ENCODE results near the gene SLC35G6. TPM values are rescaled to one million over a fixed set of nuclear protein-coding genes. Genes with fewer than 3 reads are reported as not detected.

Gene SLC35G6
- total RNA-seq, 1 donor from 2014 or later: not detected

DNA sequence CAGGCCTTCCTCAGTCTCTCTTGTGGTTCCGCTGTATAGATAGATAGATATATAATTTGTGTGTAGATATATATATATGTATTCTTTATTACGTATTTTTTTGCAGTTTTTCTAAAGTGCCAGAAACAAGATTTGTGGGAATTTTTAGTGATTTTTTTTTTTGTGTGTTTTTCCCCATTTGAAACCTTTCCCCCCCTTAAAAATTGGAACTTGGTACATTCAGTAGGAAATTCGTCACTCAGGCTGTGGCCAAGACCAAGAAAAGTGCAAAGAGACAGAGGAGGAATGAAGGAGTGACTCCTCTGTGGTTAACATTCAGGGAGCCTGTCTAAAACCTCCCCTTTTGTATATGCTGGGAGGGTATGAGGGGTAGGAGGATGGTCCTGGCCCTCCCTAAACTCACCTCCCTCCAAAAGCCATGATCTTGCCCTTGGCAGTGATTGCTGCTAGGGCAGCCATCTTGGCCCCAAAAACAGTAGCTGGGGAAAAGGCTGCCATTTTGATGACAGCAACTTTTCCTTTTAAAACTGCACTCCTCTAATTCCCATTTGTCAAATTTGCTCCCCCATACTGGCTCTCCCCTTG is 21.2 kb upstream of the SLC35G6 start:
- no peak overlapping the region for H3K27ac ChIP-seq (ENCODE audit: low read depth, low read length)
- peaks cover 4 to 13% (median 7%) of the 10 kb centered on the region in 3 donors for H3K4me1 ChIP-seq (ENCODE audit: control insufficient read depth in 3 of 3, insufficient read depth in 3 of 3, low read length in 3 of 3)
- H3K36me3 ChIP-seq (ENCODE audit: control insufficient read depth in 3 of 3, insufficient read depth in 3 of 3, low read length in 3 of 3): peaks cover 25 to 29% (median 29%) of the 10 kb centered on the region in 3 donors

GRCh38 chr17:7460850-7461660 is 20.2 kb upstream of the SLC35G6 start:
- H3K36me3 ChIP-seq (ENCODE audit: control insufficient read depth in 3 of 3, insufficient read depth in 3 of 3, low read length in 3 of 3): peaks cover 28 to 31% (median 28%) of the 10 kb centered on the region in 3 donors
- peaks cover 5 to 11% (median 5%) of the 10 kb centered on the region in 3 donors for H3K4me1 ChIP-seq (ENCODE audit: control insufficient read depth in 3 of 3, insufficient read depth in 3 of 3, low read length in 3 of 3)
- H3K9ac ChIP-seq (ENCODE audit: low read depth in 1 of 3, low read length in 3 of 3): no peak overlapping the region
- no peak overlapping the region for H3K27ac ChIP-seq (ENCODE audit: low read depth, low read length)
- no peak overlapping the region for H3K4me3 ChIP-seq (ENCODE audit: low read length in 3 of 3)
- no peaks in the 10 kb centered on the region for H3K9me3 ChIP-seq (ENCODE audit: control insufficient read depth in 3 of 3, low read length in 3 of 3)
- H3K27me3 ChIP-seq (ENCODE audit: control insufficient read depth in 3 of 3, insufficient read depth in 3 of 3, low read length in 3 of 3): no peaks in the 10 kb centered on the region

More for the DNA sequence above, 21.2 kb upstream of the SLC35G6 start:
- Histone ChIP-seq H3K9me3 (ENCODE audit: control insufficient read depth in 3 of 3, low read length in 3 of 3) (no peaks in the 10 kb centered on the region), H3K27me3 (ENCODE audit: control insufficient read depth in 3 of 3, insufficient read depth in 3 of 3, low read length in 3 of 3) (no peaks in the 10 kb centered on the region), H3K9ac (ENCODE audit: low read depth in 1 of 3, low read length in 3 of 3) (no peak overlapping the region), H3K4me3 (ENCODE audit: low read length in 3 of 3) (no peak overlapping the region)

- peaks cover 23 to 28% (median 26%) of the 10 kb centered on the region in 3 donors for H3K36me3 ChIP-seq (ENCODE audit: control insufficient read depth in 3 of 3, insufficient read depth in 3 of 3, low read length in 3 of 3)
- H3K4me3 ChIP-seq (ENCODE audit: low read length in 3 of 3): no peak overlapping the region
- H3K27ac ChIP-seq (ENCODE audit: low read depth, low read length): no peak overlapping the region
- no peak overlapping the region for H3K9ac ChIP-seq (ENCODE audit: low read depth in 1 of 3, low read length in 3 of 3)
- peaks cover 17 to 21% (median 21%) of the 10 kb centered on the region in 3 donors for H3K4me1 ChIP-seq (ENCODE audit: control insufficient read depth in 3 of 3, insufficient read depth in 3 of 3, low read length in 3 of 3)
- H3K27me3 ChIP-seq (ENCODE audit: control insufficient read depth in 3 of 3, insufficient read depth in 3 of 3, low read length in 3 of 3): no peaks in the 10 kb centered on the region
- H3K9me3 ChIP-seq (ENCODE audit: control insufficient read depth in 3 of 3, low read length in 3 of 3): no peaks in the 10 kb centered on the region
Measured at GRCh38 chr17:7462474-7463371, 18.5 kb upstream of the SLC35G6 start.

GRCh38 chr17:7463372-7463846 is 17.8 kb upstream of the SLC35G6 start:
- H3K9me3 ChIP-seq (ENCODE audit: control insufficient read depth in 3 of 3, low read length in 3 of 3): no peaks in the 10 kb centered on the region
- no peak overlapping the region for H3K27ac ChIP-seq (ENCODE audit: low read depth, low read length)
- H3K4me3 ChIP-seq (ENCODE audit: low read length in 3 of 3): no peak overlapping the region
- H3K36me3 ChIP-seq (ENCODE audit: control insufficient read depth in 3 of 3, insufficient read depth in 3 of 3, low read length in 3 of 3): peaks cover 23 to 29% (median 25%) of the 10 kb centered on the region in 3 donors
- peaks cover 18 to 24% (median 21%) of the 10 kb centered on the region in 3 donors for H3K4me1 ChIP-seq (ENCODE audit: control insufficient read depth in 3 of 3, insufficient read depth in 3 of 3, low read length in 3 of 3)
- no peak overlapping the region for H3K9ac ChIP-seq (ENCODE audit: low read depth in 1 of 3, low read length in 3 of 3)
- no peaks in the 10 kb centered on the region for H3K27me3 ChIP-seq (ENCODE audit: control insufficient read depth in 3 of 3, insufficient read depth in 3 of 3, low read length in 3 of 3)

GRCh38 chr17:7464081-7464480 is 17.2 kb upstream of the SLC35G6 start:
- H3K4me1 ChIP-seq (ENCODE audit: control insufficient read depth in 3 of 3, insufficient read depth in 3 of 3, low read length in 3 of 3): peaks cover 18 to 24% (median 21%) of the 10 kb centered on the region in 3 donors
- H3K36me3 ChIP-seq (ENCODE audit: control insufficient read depth in 3 of 3, insufficient read depth in 3 of 3, low read length in 3 of 3): peaks cover 23 to 31% (median 25%) of the 10 kb centered on the region in 3 donors
- no peak overlapping the region for H3K9ac ChIP-seq (ENCODE audit: low read depth in 1 of 3, low read length in 3 of 3)
- H3K4me3 ChIP-seq (ENCODE audit: low read length in 3 of 3): no peak overlapping the region
- no peak overlapping the region for H3K27ac ChIP-seq (ENCODE audit: low read depth, low read length)
- no peaks in the 10 kb centered on the region for H3K27me3 ChIP-seq (ENCODE audit: control insufficient read depth in 3 of 3, insufficient read depth in 3 of 3, low read length in 3 of 3)
- H3K9me3 ChIP-seq (ENCODE audit: control insufficient read depth in 3 of 3, low read length in 3 of 3): no peaks in the 10 kb centered on the region

- H3K4me3 ChIP-seq (ENCODE audit: low read length in 3 of 3): no peak overlapping the region
- H3K36me3 ChIP-seq (ENCODE audit: control insufficient read depth in 3 of 3, insufficient read depth in 3 of 3, low read length in 3 of 3): peaks cover 23 to 31% (median 25%) of the 10 kb centered on the region in 3 donors
- H3K27me3 ChIP-seq (ENCODE audit: control insufficient read depth in 3 of 3, insufficient read depth in 3 of 3, low read length in 3 of 3): no peaks in the 10 kb centered on the region
- H3K27ac ChIP-seq (ENCODE audit: low read depth, low read length): peak overlapping the region; percentile 77
- H3K9ac ChIP-seq (ENCODE audit: low read depth in 1 of 3, low read length in 3 of 3): peak overlapping the region in 1 of 3 donors; percentile 69
- H3K9me3 ChIP-seq (ENCODE audit: control insufficient read depth in 3 of 3, low read length in 3 of 3): no peaks in the 10 kb centered on the region
- H3K4me1 ChIP-seq (ENCODE audit: control insufficient read depth in 3 of 3, insufficient read depth in 3 of 3, low read length in 3 of 3): peaks cover 21 to 25% (median 24%) of the 10 kb centered on the region in 3 donors
Measured at GRCh38 chr17:7465597-7466275, 15.5 kb upstream of the SLC35G6 start.

DNA sequence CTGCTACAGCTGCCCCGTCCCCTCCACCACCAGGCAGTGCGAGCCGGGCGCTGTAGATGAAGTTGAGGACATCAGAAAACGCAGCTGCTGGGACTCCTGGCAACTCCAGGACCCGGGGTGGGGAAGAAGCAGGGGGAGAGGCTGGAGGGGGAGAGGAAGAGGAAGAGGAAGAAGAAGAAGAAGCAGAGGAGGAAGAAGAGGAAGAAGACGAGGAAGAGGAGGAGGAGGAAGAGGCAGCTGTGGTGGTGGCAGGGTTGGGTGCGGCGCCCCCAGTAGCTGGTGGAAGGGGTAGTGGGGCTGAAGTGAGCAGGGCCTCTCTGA is 15.0 kb upstream of the SLC35G6 start:
- H3K4me1 ChIP-seq (ENCODE audit: control insufficient read depth in 3 of 3, insufficient read depth in 3 of 3, low read length in 3 of 3): peaks cover 22 to 26% (median 25%) of the 10 kb centered on the region in 3 donors
- H3K9me3 ChIP-seq (ENCODE audit: control insufficient read depth in 3 of 3, low read length in 3 of 3): no peaks in the 10 kb centered on the region
- peak overlapping the region; percentile 43 to 69 (median 45) for H3K9ac ChIP-seq (ENCODE audit: low read depth in 1 of 3, low read length in 3 of 3)
- no peaks in the 10 kb centered on the region for H3K27me3 ChIP-seq (ENCODE audit: control insufficient read depth in 3 of 3, insufficient read depth in 3 of 3, low read length in 3 of 3)
- H3K36me3 ChIP-seq (ENCODE audit: control insufficient read depth in 3 of 3, insufficient read depth in 3 of 3, low read length in 3 of 3): peaks cover 23 to 31% (median 25%) of the 10 kb centered on the region in 3 donors
- H3K27ac ChIP-seq (ENCODE audit: low read depth, low read length): peak overlapping the region; percentile 77
- no peak overlapping the region for H3K4me3 ChIP-seq (ENCODE audit: low read length in 3 of 3)

DNA sequence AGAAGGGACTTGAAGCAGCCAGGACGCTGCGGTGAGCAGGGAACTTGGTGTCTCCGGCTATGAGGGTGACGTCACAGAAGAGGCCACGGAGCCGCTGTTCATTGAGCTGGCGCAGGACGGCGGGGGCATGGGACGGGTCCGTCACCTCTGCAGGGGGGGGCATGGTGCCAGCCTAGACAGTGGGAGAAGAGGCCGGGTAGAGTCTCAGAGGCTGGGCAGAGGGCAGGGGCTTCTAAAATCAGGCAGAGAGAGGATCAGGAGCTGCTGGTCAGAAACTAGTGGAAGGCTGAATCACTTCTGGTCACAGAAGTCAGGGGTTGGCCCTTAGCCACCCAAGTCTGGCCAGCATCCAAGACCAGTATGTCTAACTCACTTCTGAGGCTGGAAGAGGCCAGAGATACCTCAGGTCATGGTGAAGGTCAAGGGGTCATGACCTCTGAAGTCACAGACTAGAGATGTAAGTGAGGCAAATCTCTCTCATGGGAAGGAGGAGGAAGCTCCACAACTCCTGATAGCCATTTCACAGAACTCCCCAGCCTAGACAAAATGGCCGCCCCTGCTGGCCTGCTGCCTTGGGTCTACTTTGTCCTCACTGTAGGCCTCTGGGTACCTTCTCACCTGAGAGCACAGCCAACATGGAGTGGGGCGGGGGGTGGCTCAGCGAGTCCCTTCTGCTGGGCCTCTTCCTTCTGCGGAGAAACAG is 14.5 kb upstream of the SLC35G6 start:
- Histone ChIP-seq H3K4me3 (ENCODE audit: low read length in 3 of 3) (no peak overlapping the region), H3K4me1 (ENCODE audit: control insufficient read depth in 3 of 3, insufficient read depth in 3 of 3, low read length in 3 of 3) (peaks cover 22 to 29% (median 27%) of the 10 kb centered on the region in 3 donors), H3K36me3 (ENCODE audit: control insufficient read depth in 3 of 3, insufficient read depth in 3 of 3, low read length in 3 of 3) (peaks cover 23 to 31% (median 25%) of the 10 kb centered on the region in 3 donors), H3K9ac (ENCODE audit: low read depth in 1 of 3, low read length in 3 of 3) (peak overlapping the region; percentile 43 to 69 (median 45)), H3K27ac (ENCODE audit: low read depth, low read length) (peak overlapping the region; percentile 77), H3K27me3 (ENCODE audit: control insufficient read depth in 3 of 3, insufficient read depth in 3 of 3, low read length in 3 of 3) (no peaks in the 10 kb centered on the region), H3K9me3 (ENCODE audit: control insufficient read depth in 3 of 3, low read length in 3 of 3) (no peaks in the 10 kb centered on the region)

- peaks cover 20 to 28% (median 23%) of the 10 kb centered on the region in 3 donors for H3K36me3 ChIP-seq (ENCODE audit: control insufficient read depth in 3 of 3, insufficient read depth in 3 of 3, low read length in 3 of 3)
- no peak overlapping the region for H3K9ac ChIP-seq (ENCODE audit: low read depth in 1 of 3, low read length in 3 of 3)
- no peak overlapping the region for H3K4me3 ChIP-seq (ENCODE audit: low read length in 3 of 3)
- H3K27me3 ChIP-seq (ENCODE audit: control insufficient read depth in 3 of 3, insufficient read depth in 3 of 3, low read length in 3 of 3): no peaks in the 10 kb centered on the region
- peak overlapping the region; percentile 77 for H3K27ac ChIP-seq (ENCODE audit: low read depth, low read length)
- peaks cover 22 to 32% (median 30%) of the 10 kb centered on the region in 3 donors for H3K4me1 ChIP-seq (ENCODE audit: control insufficient read depth in 3 of 3, insufficient read depth in 3 of 3, low read length in 3 of 3)
- no peaks in the 10 kb centered on the region for H3K9me3 ChIP-seq (ENCODE audit: control insufficient read depth in 3 of 3, low read length in 3 of 3)
Measured at GRCh38 chr17:7467498-7467897, 13.7 kb upstream of the SLC35G6 start.
